A549 (cell line): Measurements from ENCODE around the gene FGR. TPM values are rescaled to one million over a fixed set of nuclear protein-coding genes. Genes with fewer than 3 reads are reported as not detected.
A peak's percentile ranks its signal among the peaks of the same experiment; 100 is the strongest.

Experiments used
- ATAC-seq, 2 experiments: fragments of 200-7000 bp in 1 of 2; fragments of >200 bp in 1 of 2; cut with Nextera tagmentation in 1 of 2; cut with Tn5 transposase in 1 of 2; 3 replicates each; pipeline versions ENCODE4 v1.8.0 to v1.9.1; 2018 to 2020; ENCODE audit warnings: mild to moderate bottlenecking in 1 of 2, moderate library complexity in 1 of 2
- CTCF ChIA-PET: fragments of 300-600 bp; sonication (Branson Sonifier 250); formaldehyde crosslinking; extraction: SDS; loops from one replicate; lab custom pipeline; 2021; ENCODE audit warnings: antibody characterized with exemption, inconsistent platforms; lab: Yijun Ruan, JAX
- POLR2A ChIA-PET: fragments of 350-600 bp; formaldehyde crosslinking; extraction: SDS; loops from one replicate; lab custom pipeline; 2021; ENCODE audit warnings: antibody characterized with exemption, inconsistent platforms; lab: Yijun Ruan, JAX
- DNase-seq, 2 experiments: peaks; one replicate each; pipeline versions ENCODE4 v3.0.0 to v3.0.0-alpha.2; 2011 to 2016; ENCODE audit warnings: low read depth in 1 of 2, low spot score in 1 of 2
- FAIRE-seq: peaks from 2 replicates; lab custom pipeline; 2011; peaks lifted over from hg19 to GRCh38; lab: Jason Lieb, UNC
- H3K27ac ChIP-seq, 2 experiments: fragments of >200 bp; sonication (Bioruptor Twin); formaldehyde crosslinking; 3 replicates each; pipeline ENCODE4 v1.5.1; 2016 to 2017
- H3K4me1 ChIP-seq: fragments of >200 bp; sonication (Bioruptor Twin); formaldehyde crosslinking; 3 replicates; pipeline ENCODE4 v1.6.1; 2016
- H3K4me2 ChIP-seq: fragments of >200 bp; sonication (Bioruptor Twin); formaldehyde crosslinking; 3 replicates; pipeline ENCODE4 v1.6.1; 2016
- H3K4me3 ChIP-seq: fragments of >200 bp; sonication (Bioruptor Twin); formaldehyde crosslinking; 3 replicates; pipeline ENCODE4 v1.5.1; 2016
- H3K9me3 ChIP-seq: fragments of >200 bp; sonication (Bioruptor Twin); formaldehyde crosslinking; 3 replicates; pipeline ENCODE4 v1.6.1; 2016
- CBX2 ChIP-seq: fragments of 200-600 bp; sonication (generic); IDR thresholded peaks from 2 replicates; pipeline ENCODE4 v1.6.1; 2016; ENCODE audit warnings: low read depth, mild to moderate bottlenecking, borderline replicate concordance
- CHD2 ChIP-seq: fragments of 150-350 bp; IDR thresholded peaks from 2 replicates; pipeline ENCODE4 v1.6.1; 2014; ENCODE audit warnings: low read length; ENCODE audit not compliant: partially characterized antibody
- EHF ChIP-seq: fragments of 250-450 bp; sonication (Bioruptor Pico); IDR thresholded peaks from 2 replicates; pipeline ENCODE4 v1.5.0; 2020; ENCODE audit warnings: mild to moderate bottlenecking
- EHMT2 ChIP-seq: fragments of 200-600 bp; sonication (generic); IDR thresholded peaks from 2 replicates; pipeline ENCODE4 v1.6.1; 2016; ENCODE audit warnings: antibody characterized with exemption, low read depth, mild to moderate bottlenecking, moderate library complexity
- HDAC2 ChIP-seq: fragments of 200-600 bp; sonication (generic); IDR thresholded peaks from 2 replicates; pipeline ENCODE4 v1.6.1; 2016
- HEYL ChIP-seq: fragments of 250-450 bp; sonication (Bioruptor Pico); IDR thresholded peaks from 2 replicates; pipeline ENCODE4 v1.8.0; 2021; ENCODE audit warnings: mild to moderate bottlenecking, moderate library complexity
- JUNB ChIP-seq: fragments of >200 bp; sonication (Bioruptor Twin); formaldehyde crosslinking; IDR thresholded peaks from 2 replicates; pipeline ENCODE4 v1.6.1; 2016
- KDM5A ChIP-seq: fragments of 200-600 bp; sonication (generic); IDR thresholded peaks from 2 replicates; pipeline ENCODE4 v1.6.1; 2016; ENCODE audit warnings: antibody characterized with exemption, mild to moderate bottlenecking
- MAFK ChIP-seq: fragments of 450-650 bp; IDR thresholded peaks from 2 replicates; pipeline ENCODE4 v1.6.1; 2014; ENCODE audit not compliant: partially characterized antibody
- MYC ChIP-seq: IDR thresholded peaks from 2 replicates; pipeline ENCODE4 v1.6.1; 2012; ENCODE audit warnings: mild to moderate bottlenecking, inconsistent platforms, low read length, improper control_type of control experiment, borderline replicate concordance
- NFE2L2 ChIP-seq: fragments of 150-350 bp; conservative IDR thresholded peaks from 2 replicates; pipeline ENCODE4 v1.6.1; 2014; ENCODE audit warnings: low read length
- NPAS2 ChIP-seq: fragments of 250-450 bp; sonication (Bioruptor Pico); IDR thresholded peaks from 2 replicates; pipeline ENCODE4 v1.8.0; 2022; ENCODE audit warnings: mild to moderate bottlenecking, moderate library complexity, borderline replicate concordance
- NR3C1 ChIP-seq: fragments of >200 bp; sonication (Bioruptor Twin); formaldehyde crosslinking; IDR thresholded peaks from 3 replicates; pipeline ENCODE4 v1.6.1; 2017
- POLR2AphosphoS2 ChIP-seq: conservative IDR thresholded peaks from 2 replicates; pipeline ENCODE4 v1.6.1; 2012; ENCODE audit warnings: low read length, improper control_type of control experiment, inconsistent platforms
- RARB ChIP-seq: fragments of 250-450 bp; sonication (Bioruptor Pico); IDR thresholded peaks from 2 replicates; pipeline ENCODE4 v1.8.0; 2021; ENCODE audit warnings: mild to moderate bottlenecking, moderate library complexity
- SREBF2 ChIP-seq: fragments of 450-650 bp; IDR thresholded peaks from 2 replicates; pipeline ENCODE4 v1.6.1; 2014; ENCODE audit warnings: mild to moderate bottlenecking, moderate library complexity
- ZC3H11A ChIP-seq: fragments of 450-650 bp; IDR thresholded peaks from 2 replicates; pipeline ENCODE4 v1.6.1; 2014; ENCODE audit warnings: antibody characterized with exemption, mild to moderate bottlenecking
- ZNF302 ChIP-seq: fragments of 250-450 bp; sonication (Bioruptor Pico); IDR thresholded peaks from 2 replicates; pipeline ENCODE4 v1.9.0; 2021; ENCODE audit warnings: inconsistent platforms, mild to moderate bottlenecking, moderate library complexity
- WGBS: methylation state at CpG from one replicate; pipeline ENCODE4 v1.1.6; 2017; ENCODE audit errors: missing lambda C conversion rate; 5-methylcytosine and 5-hydroxymethylcytosine counted together
- polyA plus RNA-seq, 4 experiments: library from polyadenylated mRNA; depleted of rRNA in 3 of 4; stranded (reverse); fragments of >200 nt; fragmentation: RNase III in 1 of 4; extraction: RNeasy Plus Mini Kit Qiagen cat#74134 plus additional on column Dnase treatment in 1 of 4; gene quantifications; 2 replicates in 3 of 4; 3 replicates in 1 of 4; pipeline ENCODE4 v1.2.3, GENCODE V29; 2011 to 2017
- TF ChIP-seq, protein P1 (sequence below): fragments of 150-350 bp; IDR thresholded peaks from 2 replicates; pipeline ENCODE4 v1.6.1; 2014; ENCODE audit warnings: low read depth, mild to moderate bottlenecking, low read length
- TF ChIP-seq, protein P2 (sequence below): fragments of 450-650 bp; IDR thresholded peaks from 2 replicates; pipeline ENCODE4 v1.6.1; 2014; ENCODE audit warnings: antibody characterized with exemption
- TF ChIP-seq, protein P3 (sequence below): IDR thresholded peaks from 2 replicates; pipeline ENCODE4 v1.6.1; 2012; ENCODE audit warnings: low read depth, borderline replicate concordance

Gene FGR
- polyA plus RNA-seq, 2 of the 4 experiments (the other 2 are of a cell fraction), result not detected

DNA sequence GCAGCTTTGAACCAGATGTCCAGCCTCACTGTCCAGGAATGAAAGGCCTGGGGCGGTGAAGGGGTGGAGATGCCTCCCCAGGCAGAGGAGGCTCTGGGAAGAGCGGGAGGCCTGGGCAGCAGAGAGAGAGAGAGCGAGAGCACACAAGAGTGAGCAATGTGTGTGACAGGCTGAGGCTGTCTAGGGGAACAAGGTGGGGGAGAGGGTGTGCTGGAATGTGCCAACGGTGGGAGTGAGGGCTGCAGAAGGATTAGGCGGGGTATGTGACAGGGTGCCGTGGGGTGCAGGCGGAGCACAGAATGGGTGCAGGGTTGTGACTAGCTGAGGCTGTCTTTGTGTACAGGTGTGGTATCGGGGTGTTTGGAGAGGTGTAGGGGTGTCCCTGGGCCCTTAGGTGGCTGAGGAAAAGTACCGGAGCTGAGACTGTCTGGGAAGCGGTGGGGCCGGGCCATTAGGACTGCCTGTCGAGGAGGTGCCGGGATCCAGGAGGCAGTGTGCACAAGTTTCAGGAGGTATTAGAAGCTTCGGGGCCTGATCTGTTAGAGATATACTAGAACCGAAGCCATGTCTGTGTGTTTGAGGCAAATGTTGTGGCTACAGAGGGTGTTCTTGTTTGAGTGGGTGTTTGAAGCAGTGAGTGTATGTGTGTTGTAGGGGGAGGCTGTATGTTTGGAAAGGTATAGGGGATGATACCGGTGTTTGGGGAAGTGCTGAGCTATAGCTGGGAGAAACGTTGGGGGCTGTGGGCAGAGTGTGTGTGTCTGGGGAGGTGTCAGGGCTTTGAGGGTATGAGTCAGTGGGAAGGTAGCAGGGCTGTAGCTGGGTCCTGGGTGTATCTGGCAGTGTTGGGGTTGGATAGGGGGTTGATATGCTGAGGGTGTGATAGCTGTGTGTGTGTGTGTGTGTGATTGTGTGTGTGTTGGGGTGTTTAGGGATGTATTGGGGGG, 40.1 kb downstream of the FGR start:
- H3K4me2 ChIP-seq, result no peak overlapping the region; the same call in 2 of the 3 replicates
- no peak for FAIRE-seq

DNA sequence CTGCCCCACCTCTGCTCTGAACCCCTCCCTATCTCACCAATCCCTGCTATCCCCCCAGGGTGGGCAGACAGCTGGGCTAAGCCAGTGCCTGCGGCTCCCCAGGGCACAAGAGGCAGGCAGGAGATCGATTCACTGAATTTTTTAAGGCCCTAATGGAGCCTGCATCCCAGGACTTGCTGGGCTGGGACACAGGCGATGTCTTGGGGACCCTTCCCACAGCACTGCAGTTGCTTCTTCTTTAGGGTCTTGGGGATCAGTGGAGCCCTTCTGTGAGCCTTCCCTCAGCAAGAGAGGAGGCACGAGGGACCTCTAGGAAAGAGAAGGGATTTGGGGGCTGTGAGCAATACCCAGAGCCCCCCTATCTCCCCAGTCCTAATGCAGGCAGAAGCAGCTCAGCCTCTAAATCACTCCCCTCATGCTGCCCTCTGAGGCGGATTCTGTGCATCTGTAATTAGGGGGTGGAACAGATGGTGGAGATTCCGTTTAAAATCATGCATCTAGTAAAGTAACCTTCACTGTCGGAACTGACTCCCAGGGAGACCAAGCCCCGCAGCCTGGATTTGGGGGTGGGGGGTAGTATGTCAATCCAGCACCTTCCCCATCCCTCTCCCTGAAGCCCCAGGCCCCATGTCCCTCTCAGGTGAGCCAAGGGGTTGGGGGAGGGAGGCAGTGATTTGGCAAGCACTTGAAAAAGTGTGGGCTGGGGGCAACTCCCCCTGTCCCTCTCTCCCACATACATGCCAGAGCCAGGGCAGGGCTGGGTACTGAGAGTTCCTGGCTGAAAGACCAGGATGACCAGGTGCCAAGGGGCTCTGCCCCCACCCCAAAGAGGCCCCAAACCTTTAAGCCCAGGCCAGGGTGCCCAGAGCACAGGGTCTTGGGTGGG, 41.1 kb downstream of the FGR start:
- TF ChIP-seq CHD2 (no peak), KDM5A (no peak), RARB (CRISPR knock-in tag) (no peak), HEYL (CRISPR knock-in tag) (no peak), MYC (no peak), ZNF302 (CRISPR knock-in tag) (no peak), EHF (CRISPR knock-in tag) (no peak), NFE2L2 (no peak)
- TF ChIP-seq, protein P1, sequence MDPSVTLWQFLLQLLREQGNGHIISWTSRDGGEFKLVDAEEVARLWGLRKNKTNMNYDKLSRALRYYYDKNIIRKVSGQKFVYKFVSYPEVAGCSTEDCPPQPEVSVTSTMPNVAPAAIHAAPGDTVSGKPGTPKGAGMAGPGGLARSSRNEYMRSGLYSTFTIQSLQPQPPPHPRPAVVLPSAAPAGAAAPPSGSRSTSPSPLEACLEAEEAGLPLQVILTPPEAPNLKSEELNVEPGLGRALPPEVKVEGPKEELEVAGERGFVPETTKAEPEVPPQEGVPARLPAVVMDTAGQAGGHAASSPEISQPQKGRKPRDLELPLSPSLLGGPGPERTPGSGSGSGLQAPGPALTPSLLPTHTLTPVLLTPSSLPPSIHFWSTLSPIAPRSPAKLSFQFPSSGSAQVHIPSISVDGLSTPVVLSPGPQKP, result no peak
- TF ChIP-seq, protein P2, sequence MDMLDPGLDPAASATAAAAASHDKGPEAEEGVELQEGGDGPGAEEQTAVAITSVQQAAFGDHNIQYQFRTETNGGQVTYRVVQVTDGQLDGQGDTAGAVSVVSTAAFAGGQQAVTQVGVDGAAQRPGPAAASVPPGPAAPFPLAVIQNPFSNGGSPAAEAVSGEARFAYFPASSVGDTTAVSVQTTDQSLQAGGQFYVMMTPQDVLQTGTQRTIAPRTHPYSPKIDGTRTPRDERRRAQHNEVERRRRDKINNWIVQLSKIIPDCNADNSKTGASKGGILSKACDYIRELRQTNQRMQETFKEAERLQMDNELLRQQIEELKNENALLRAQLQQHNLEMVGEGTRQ, result no peak
- Histone ChIP-seq H3K4me1 (peaks cover 59% of the 10 kb centered on the region), H3K4me2 (no peak overlapping the region), H3K4me3 (no peak overlapping the region), H3K27ac (peak overlapping the region in 1 of 2 experiments; percentile 28; a peak in 1 of 6 replicates), H3K9me3 (no peaks in the 10 kb centered on the region)
- ChIA-PET POLR2A (no interaction called here), CTCF (interaction anchor here (1.4 to 23.7 kb wide), 2 partner anchors 13 to 24 kb away, joined by 3 to 314 read pairs; no protein-coding TSS in a partner anchor)
- 74% methylated on average over 8 of the region's 8 CpGs for WGBS
- FAIRE-seq (no peak), DNase-seq (no peak), ATAC-seq (no peak)

More for the DNA sequence above, 40.1 kb downstream of the FGR start:
- peaks cover 62% of the 10 kb centered on the region for H3K4me1 ChIP-seq
- no peak overlapping the region for H3K4me3 ChIP-seq
- H3K9me3 ChIP-seq, result no peaks in the 10 kb centered on the region
- TF ChIP-seq JUNB (no peak), SREBF2 (no peak), HDAC2 (no peak), ZC3H11A (no peak), NR3C1 (no peak), MAFK (no peak), POLR2AphosphoS2 (no peak), NPAS2 (CRISPR knock-in tag) (no peak), EHMT2 (no peak), CBX2 (no peak)
- TF ChIP-seq, protein P3, sequence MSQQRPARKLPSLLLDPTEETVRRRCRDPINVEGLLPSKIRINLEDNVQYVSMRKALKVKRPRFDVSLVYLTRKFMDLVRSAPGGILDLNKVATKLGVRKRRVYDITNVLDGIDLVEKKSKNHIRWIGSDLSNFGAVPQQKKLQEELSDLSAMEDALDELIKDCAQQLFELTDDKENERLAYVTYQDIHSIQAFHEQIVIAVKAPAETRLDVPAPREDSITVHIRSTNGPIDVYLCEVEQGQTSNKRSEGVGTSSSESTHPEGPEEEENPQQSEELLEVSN, result no peak
- TF ChIP-seq, protein P2, result no peak
- TF ChIP-seq, all 56 proteins: peak for 0
- 80% methylated on average over 16 of the region's 17 CpGs for WGBS
- peak overlapping the region in 1 of 2 experiments; percentile 28; a peak in 2 of 6 replicates for H3K27ac ChIP-seq
- DNase-seq (no peak), ATAC-seq (no peak)
- ChIA-PET POLR2A (no interaction called here), CTCF (interaction anchor here (1.0 to 23.7 kb wide), 4 partner anchors 13 to 38 kb away, joined by 3 to 314 read pairs (median 9); no protein-coding TSS in a partner anchor)
